SK-N-SH (cell line): ENCODE data around the gene HK3. TPM values are rescaled to one million over a fixed set of nuclear protein-coding genes. Genes with fewer than 3 reads are reported as not detected.

ENCODE experiments used
- CTCF ChIA-PET: fragments of 300-600, 350-600 bp; formaldehyde crosslinking; extraction: SDS; loops from one replicate; lab custom pipeline; 2021; lab: Yijun Ruan, JAX
- POLR2A ChIA-PET: fragments of 350-600 bp; sonication (Branson Sonifier 250); formaldehyde crosslinking; extraction: SDS; loops from one replicate; lab custom pipeline; 2020; ENCODE audit warnings: antibody characterized with exemption, inconsistent platforms; lab: Yijun Ruan, JAX
- DNase-seq: peaks from one replicate; pipeline ENCODE4 v3.0.0; 2012
- H2AFZ ChIP-seq: fragments of 200-600 bp; sonication (generic); 2 replicates; pipeline ENCODE4 v1.8.1; 2016; ENCODE audit warnings: antibody characterized with exemption, mild to moderate bottlenecking, low read depth
- H3F3A ChIP-seq: fragments of 200-600 bp; sonication (generic); replicated peaks from 2 replicates; pipeline ENCODE3; 2016; ENCODE audit warnings: antibody characterized with exemption, mild to moderate bottlenecking; ENCODE audit not compliant: insufficient read depth
- H3K27ac ChIP-seq, 2 experiments: fragments of 200-500 bp in 1 of 2; fragments of 200-600 bp in 1 of 2; sonication (Bioruptor generic) in 1 of 2; sonication (generic), shearing (Covaris generic) in 1 of 2; 2 replicates each; pipeline versions ENCODE4 v1.5.1 to v1.6.1; 2014 to 2016; ENCODE audit warnings: low read depth in 2 of 2, inconsistent platforms in 1 of 2, low read length in 1 of 2, mild to moderate bottlenecking in 1 of 2, mixed read lengths in 1 of 2
- H3K27me3 ChIP-seq: fragments of 200-600 bp; sonication (generic), shearing (Covaris generic); 2 replicates; pipeline ENCODE4 v1.6.1; 2016; ENCODE audit warnings: mixed run types; ENCODE audit not compliant: insufficient read depth
- H3K36me3 ChIP-seq, 2 experiments: fragments of 200-500 bp in 1 of 2; fragments of 200-600 bp in 1 of 2; sonication (Bioruptor generic) in 1 of 2; sonication (generic) in 1 of 2; replicated peaks in 1 of 2; 2 replicates each; pipeline versions ENCODE3 to v1.5.1; 2014 to 2016; ENCODE audit warnings: low read length in 1 of 2, mild to moderate bottlenecking in 1 of 2; ENCODE audit not compliant: insufficient read depth in 2 of 2, control insufficient read depth in 1 of 2
- H3K4me1 ChIP-seq, 2 experiments: fragments of 200-500 bp in 1 of 2; fragments of 200-600 bp in 1 of 2; sonication (Bioruptor generic) in 1 of 2; sonication (generic), shearing (Covaris generic) in 1 of 2; 2 replicates each; pipeline versions ENCODE4 v1.5.1 to v1.6.1; 2014 to 2016; ENCODE audit warnings: low read depth in 1 of 2, low read length in 1 of 2, mixed run types in 1 of 2; ENCODE audit not compliant: insufficient read depth in 2 of 2, control insufficient read depth in 1 of 2
- H3K4me2 ChIP-seq: fragments of 200-600 bp; sonication (generic), shearing (Covaris generic); 2 replicates; pipeline ENCODE4 v1.6.1; 2017; ENCODE audit warnings: mixed run types
- H3K4me3 ChIP-seq, 2 experiments: fragments of 200-500 bp in 1 of 2; fragments of 200-600 bp in 1 of 2; sonication (Bioruptor generic) in 1 of 2; sonication (generic), shearing (Covaris generic) in 1 of 2; 2 replicates each; pipeline versions ENCODE4 v1.5.1 to v1.8.1; 2014 to 2016; ENCODE audit warnings: low read depth in 2 of 2, inconsistent platforms in 1 of 2, low read length in 1 of 2, mild to moderate bottlenecking in 1 of 2, mixed read lengths in 1 of 2, moderate library complexity in 1 of 2
- H3K79me2 ChIP-seq: fragments of 200-600 bp; sonication (generic); 2 replicates; pipeline ENCODE4 v1.8.1; 2017; ENCODE audit warnings: mild to moderate bottlenecking; ENCODE audit not compliant: insufficient read depth
- H3K9ac ChIP-seq: fragments of 200-600 bp; sonication (generic); 2 replicates; pipeline ENCODE4 v1.6.1; 2017; ENCODE audit warnings: mixed run types
- H3K9me2 ChIP-seq: fragments of 200-600 bp; sonication (generic); 2 replicates; pipeline ENCODE4 v1.6.1; 2017; ENCODE audit warnings: mixed run types
- H3K9me3 ChIP-seq: fragments of 200-600 bp; sonication (generic); 2 replicates; pipeline ENCODE4 v1.6.1; 2017; ENCODE audit warnings: mixed run types, mild to moderate bottlenecking, moderate library complexity
- H4K20me1 ChIP-seq: fragments of 200-600 bp; sonication (generic); 2 replicates; pipeline ENCODE4 v1.6.1; 2017; ENCODE audit warnings: mild to moderate bottlenecking, mixed run types; ENCODE audit not compliant: insufficient read depth
- CHD2 ChIP-seq: fragments of 150-350 bp; IDR thresholded peaks from 2 replicates; pipeline ENCODE4 v1.6.1; 2018; ENCODE audit warnings: low read length; ENCODE audit not compliant: partially characterized antibody
- CTCF ChIP-seq: fragments of 200-600 bp; sonication (generic); IDR thresholded peaks from 2 replicates; pipeline ENCODE4 v1.6.1; 2017; ENCODE audit warnings: antibody characterized with exemption, mild to moderate bottlenecking, moderate library complexity
- ELF1 ChIP-seq: IDR thresholded peaks from 2 replicates; pipeline ENCODE4 v1.4.0; 2012
- EP300 ChIP-seq, 2 experiments: IDR thresholded peaks; 2 replicates each; pipeline versions ENCODE4 v1.4.0 to v1.6.1; 2012; ENCODE audit warnings: borderline replicate concordance in 1 of 2, low read depth in 1 of 2, low read length in 1 of 2
- EZH2phosphoT487 ChIP-seq: fragments of 200-600 bp; sonication (generic); IDR thresholded peaks from 2 replicates; pipeline ENCODE4 v1.6.1; 2017; ENCODE audit warnings: low read depth, mixed run types, mild to moderate bottlenecking, antibody characterized with exemption, moderate library complexity, borderline replicate concordance
- FOSL2 ChIP-seq: IDR thresholded peaks from 2 replicates; pipeline ENCODE4 v1.4.0; 2012; ENCODE audit warnings: low read depth, mild to moderate bottlenecking, moderate library complexity, borderline replicate concordance
- FOXJ3 ChIP-seq: sonication (generic); formaldehyde crosslinking; IDR thresholded peaks from 2 replicates; pipeline ENCODE4 v1.5.1; 2020; ENCODE audit warnings: mild to moderate bottlenecking, missing genetic modification reagents
- GATA2 ChIP-seq: sonication (generic); formaldehyde crosslinking; IDR thresholded peaks from 2 replicates; pipeline ENCODE4 v1.5.0; 2020; ENCODE audit warnings: mild to moderate bottlenecking, missing genetic modification reagents
- MXI1 ChIP-seq: IDR thresholded peaks from 2 replicates; pipeline ENCODE4 v1.6.1; 2012; ENCODE audit warnings: mild to moderate bottlenecking, low read depth, low read length, improper control_type of control experiment
- NFIC ChIP-seq: IDR thresholded peaks from 2 replicates; pipeline ENCODE4 v1.4.0; 2012; ENCODE audit warnings: borderline replicate concordance
- NRF1 ChIP-seq: IDR thresholded peaks from 2 replicates; pipeline ENCODE4 v1.6.1; 2012; ENCODE audit warnings: low read depth, mild to moderate bottlenecking, low read length
- POLR2AphosphoS5 ChIP-seq: IDR thresholded peaks from 2 replicates; pipeline ENCODE4 v1.6.1; 2012; ENCODE audit warnings: low read depth, low read length
- RAD21 ChIP-seq: IDR thresholded peaks from 2 replicates; pipeline ENCODE4 v1.6.1; 2012; ENCODE audit warnings: mild to moderate bottlenecking, low read length
- RCOR1 ChIP-seq: fragments of 150-350 bp; IDR thresholded peaks from 2 replicates; pipeline ENCODE4 v1.6.1; 2017; ENCODE audit warnings: antibody characterized with exemption, low read length
- RXRA ChIP-seq: IDR thresholded peaks from 2 replicates; pipeline ENCODE4 v1.4.0; 2012; ENCODE audit warnings: low read depth, mild to moderate bottlenecking, borderline replicate concordance
- SIN3A ChIP-seq: IDR thresholded peaks from 2 replicates; pipeline ENCODE4 v1.6.1; 2012; ENCODE audit warnings: low read depth, mild to moderate bottlenecking, low read length, moderate library complexity, borderline replicate concordance
- SMC3 ChIP-seq: IDR thresholded peaks from 2 replicates; pipeline ENCODE4 v1.6.1; 2012; ENCODE audit warnings: low read depth, low read length, improper control_type of control experiment
- TAF1 ChIP-seq: IDR thresholded peaks from 2 replicates; pipeline ENCODE4 v1.6.1; 2012; ENCODE audit warnings: low read depth, mild to moderate bottlenecking, low read length, moderate library complexity, borderline replicate concordance
- TCF12 ChIP-seq: IDR thresholded peaks from 2 replicates; pipeline ENCODE4 v1.4.0; 2012
- TEAD4 ChIP-seq: IDR thresholded peaks from 2 replicates; pipeline ENCODE4 v1.4.0; 2012; ENCODE audit warnings: mild to moderate bottlenecking, borderline replicate concordance; ENCODE audit not compliant: insufficient read depth
- USF2 ChIP-seq: fragments of 150-350 bp; IDR thresholded peaks from 2 replicates; pipeline ENCODE4 v1.6.1; 2017; ENCODE audit warnings: antibody characterized with exemption, low read length, low read depth, borderline replicate concordance
- ZBTB33 ChIP-seq: IDR thresholded peaks from 2 replicates; pipeline ENCODE4 v1.4.0; 2012; ENCODE audit warnings: low read depth, borderline replicate concordance
- WGBS: methylation state at CpG from one replicate; pipeline ENCODE4 v1.1.6; 2017; ENCODE audit warnings: low lambda C conversion rate; 5-methylcytosine and 5-hydroxymethylcytosine counted together
- polyA plus RNA-seq, 3 experiments: library from polyadenylated mRNA; depleted of rRNA; stranded (reverse); fragments of >200 nt; gene quantifications; 2 replicates each; pipeline ENCODE4 v1.2.3, GENCODE V29; 2012

Gene HK3
- polyA plus RNA-seq, 1 of the 3 experiments (the other 2 are of a cell fraction): 0.02 TPM

- no peaks in the 10 kb centered on the region for H3K27me3 ChIP-seq
- H3K4me1 ChIP-seq: peaks cover 0 to 32% of the 10 kb centered on the region in 2 experiments; a peak in 2 of 4 replicates
- no peaks in the 10 kb centered on the region for H3K9me3 ChIP-seq
- POLR2A ChIA-PET: interaction anchor here (1.2 to 1.8 kb wide), 3 partner anchors 9 to 49 kb away, joined by 3 to 6 read pairs (median 4); no protein-coding TSS in a partner anchor
- no peak overlapping the region for H3K9ac ChIP-seq
- H3K4me2 ChIP-seq: no peak overlapping the region
- no peak overlapping the region for H3K4me3 ChIP-seq
- no peaks in the 10 kb centered on the region for H3K36me3 ChIP-seq
- no peaks in the 10 kb centered on the region for H3K79me2 ChIP-seq
- CTCF ChIA-PET: interaction anchor here (0.8 to 3.7 kb wide), 11 partner anchors 9 to 226 kb away, joined by 3 to 13 read pairs (median 4); no protein-coding TSS in a partner anchor
- 55% methylated on average over 14 of the region's 17 CpGs for WGBS
- peak overlapping the region in 1 of 2 experiments; percentile 93; a peak in 2 of 4 replicates for H3K27ac ChIP-seq
- DNase-seq: peak; percentile 88
- H3F3A ChIP-seq: no peaks in the 10 kb centered on the region
- no peak overlapping the region for H2AFZ ChIP-seq
- no peaks in the 10 kb centered on the region for H4K20me1 ChIP-seq
- peak; percentile 43 for TF ChIP-seq RAD21
- TF ChIP-seq ZBTB33: no peak
- peak; percentile 61 for TF ChIP-seq MXI1
- peak; percentile 86; the same call in 1 of the 2 replicates for TF ChIP-seq RCOR1
- peak; percentile 63 for TF ChIP-seq CHD2
- no peak for TF ChIP-seq TAF1
- TF ChIP-seq TCF12: peak; percentile 52; the same call in 1 of the 2 replicates
- no peak for TF ChIP-seq TEAD4
- peak in 1 of 2 experiments; percentile 95; a peak in 2 of 4 replicates for TF ChIP-seq EP300 (IDR thresholded peaks at IDR 0.05; ENCODE audit: borderline replicate concordance in 1 of 2, low read depth in 1 of 2, low read length in 1 of 2)
- TF ChIP-seq GATA2 (CRISPR knock-in tag): peak; percentile 54; the same call in 1 of the 2 replicates
- TF ChIP-seq, all 33 proteins: peak for 7
- no peaks in the 10 kb centered on the region for H3K9me2 ChIP-seq
Observed at GRCh38 chr5:176883700-176884570, 15.2 kb downstream of the HK3 start.

GRCh38 chr5:176882567-176882903 is 16.6 kb downstream of the HK3 start:
- Histone ChIP-seq H3K4me1 (peaks cover 0 to 32% of the 10 kb centered on the region in 2 experiments; a peak in 2 of 4 replicates), H3K9me2 (no peaks in the 10 kb centered on the region), H2AFZ (no peak overlapping the region), H3K27ac (no peak overlapping the region; a peak in 1 of 4 replicates), H3K27me3 (no peaks in the 10 kb centered on the region), H3K79me2 (no peaks in the 10 kb centered on the region), H3K36me3 (no peaks in the 10 kb centered on the region), H3K9ac (no peak overlapping the region), H3F3A (no peaks in the 10 kb centered on the region), H3K4me3 (no peak overlapping the region), H3K4me2 (no peak overlapping the region), H3K9me3 (no peaks in the 10 kb centered on the region), H4K20me1 (no peaks in the 10 kb centered on the region)
- ChIA-PET POLR2A (interaction anchor here (1.1 kb wide), 1 partner anchor 16 kb away, joined by 4 read pairs; no protein-coding TSS in a partner anchor), CTCF (interaction anchor here (1.0 to 3.7 kb wide), 6 partner anchors 9 to 225 kb away, joined by 3 to 13 read pairs (median 4); no protein-coding TSS in a partner anchor)
- DNase-seq: peak; percentile 14
- WGBS: 87% methylated on average over 6 of the region's 6 CpGs
- TF ChIP-seq EZH2phosphoT487: no peak
- no peak for TF ChIP-seq USF2
- no peak for TF ChIP-seq POLR2AphosphoS5
- TF ChIP-seq CTCF: no peak
- no peak for TF ChIP-seq RXRA
- no peak for TF ChIP-seq NRF1
- TF ChIP-seq NFIC: no peak
- no peak for TF ChIP-seq RAD21
- TF ChIP-seq ELF1: no peak
- TF ChIP-seq TAF1: no peak
- no peak for TF ChIP-seq SMC3
- no peak for TF ChIP-seq SIN3A
- no peak for TF ChIP-seq FOXJ3 (CRISPR knock-in tag)
- no peak for TF ChIP-seq FOSL2
- no peak for TF ChIP-seq EP300 (IDR thresholded peaks at IDR 0.05; ENCODE audit: borderline replicate concordance in 1 of 2, low read depth in 1 of 2, low read length in 1 of 2)
